NCI-H2196 (cell line): ENCODE measurements around the gene PRLR.
"Not testable (repeated sequence)": the region's sequence is repeated elsewhere in the genome, so short reads cannot be mapped to it uniquely, and the experiment has no call there.

ENCODE experiments used
- DNase-seq: peaks from one replicate; lab custom pipeline; 2025; ENCODE audit not compliant: unreplicated experiment; lab: John Stamatoyannopoulos, UW

The PRLR gene

DNA sequence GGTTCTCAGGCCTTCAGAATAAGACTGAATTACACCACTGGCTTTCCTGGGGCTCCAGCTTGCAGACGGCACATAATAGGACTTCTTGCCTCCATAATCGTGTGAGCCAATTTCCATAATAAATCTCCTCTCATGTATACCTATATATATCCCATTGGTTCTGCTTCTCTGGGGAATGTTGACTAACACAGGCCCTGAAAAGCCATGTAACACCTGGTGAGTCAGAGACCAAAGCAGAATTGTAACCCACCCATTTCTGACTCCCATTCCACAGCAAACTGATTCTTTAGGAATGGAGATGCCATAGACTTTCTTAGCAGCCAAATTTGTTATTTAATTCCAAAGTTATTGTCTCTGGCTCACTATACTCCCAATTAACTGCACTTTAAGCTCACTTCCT, 97.1 kb downstream of the PRLR start:
- no peak for DNase-seq

DNA sequence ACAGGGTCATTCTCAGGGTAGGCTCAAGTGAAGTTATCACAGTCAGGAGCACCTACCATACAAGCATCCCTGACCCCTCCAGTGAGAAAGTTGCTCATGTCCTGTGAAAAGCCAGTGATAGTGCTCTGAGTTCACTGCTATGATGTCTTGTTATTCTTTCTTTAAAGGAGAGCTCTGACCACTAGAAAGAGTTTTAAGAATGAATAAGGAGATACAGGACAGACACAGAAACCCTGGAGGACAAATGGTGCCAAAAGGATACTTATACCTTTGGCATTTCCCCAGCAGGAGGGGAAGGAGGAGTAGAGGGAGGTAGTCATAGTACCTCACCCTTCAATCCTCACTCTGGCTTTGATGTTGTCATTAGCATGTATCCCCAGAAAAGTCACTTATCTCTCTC, 98.6 kb downstream of the PRLR start:
- no peak for DNase-seq

GRCh38 chr5:35129921-35130485, 100.3 kb downstream of the PRLR start:
- DNase-seq = no peak

GRCh38 chr5:35129276-35129675, 101.0 kb downstream of the PRLR start:
- DNase-seq = no peak

GRCh38 chr5:35127006-35127405, 103.3 kb downstream of the PRLR start:
- no peak for DNase-seq

DNA sequence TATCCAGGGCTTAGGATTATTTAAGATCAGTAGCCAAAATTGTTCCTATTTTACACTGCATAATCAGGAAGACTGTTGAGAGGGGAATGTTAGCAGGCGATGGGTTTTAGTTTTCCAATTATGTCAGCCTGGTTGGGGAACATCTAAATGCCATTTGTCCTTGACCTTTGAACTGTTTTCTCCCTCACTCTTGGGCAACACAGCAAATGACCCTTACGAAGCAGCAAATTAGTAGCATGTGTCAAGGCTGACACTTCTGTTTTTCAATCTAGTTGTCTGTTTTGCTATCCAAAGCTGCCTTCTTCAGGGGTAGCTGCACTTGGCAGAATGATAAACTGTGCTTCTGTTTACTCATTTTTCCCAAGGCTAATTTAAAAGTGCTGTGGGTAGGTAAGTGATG, 104.5 kb downstream of the PRLR start:
- DNase-seq = no peak

DNA sequence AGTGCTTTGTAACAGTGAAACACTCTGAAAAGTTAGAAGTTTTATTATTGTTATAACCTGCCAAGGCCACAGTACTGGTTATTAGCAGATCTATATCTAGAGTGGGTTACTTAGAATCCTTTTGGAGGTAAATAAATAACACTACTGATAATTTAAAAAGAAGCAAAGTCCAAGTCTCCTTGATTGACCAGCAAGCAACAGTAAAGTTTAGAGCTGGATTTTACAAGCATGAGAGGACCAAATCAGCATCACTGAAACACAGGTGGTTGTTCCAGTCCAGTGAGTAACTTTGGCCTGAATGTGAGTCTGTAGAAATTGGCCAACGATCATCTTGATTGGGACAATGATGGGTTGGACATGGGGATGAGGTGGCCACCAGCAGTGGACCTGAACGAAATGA, 105.4 kb downstream of the PRLR start:
- no peak for DNase-seq

DNA sequence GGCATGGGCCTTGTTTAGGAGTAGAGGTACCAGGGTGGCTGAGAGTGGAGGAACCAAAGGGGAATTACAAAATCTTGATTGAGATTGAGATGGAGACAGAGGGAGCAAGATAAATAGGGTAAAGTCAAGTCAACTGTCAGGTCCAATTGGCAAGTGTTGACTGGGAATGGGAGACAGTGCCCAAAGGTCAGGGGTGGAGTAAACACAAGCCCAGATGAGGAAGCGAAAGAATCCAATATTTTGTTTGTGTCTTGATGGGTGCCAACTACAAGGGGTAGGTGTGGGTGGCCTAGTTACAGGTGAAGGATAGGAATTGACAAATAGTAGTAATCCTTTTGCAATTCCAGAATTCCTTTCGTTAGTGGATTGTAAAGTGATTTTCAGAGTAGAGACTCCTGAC, 107.5 kb downstream of the PRLR start:
- no peak for DNase-seq

DNA sequence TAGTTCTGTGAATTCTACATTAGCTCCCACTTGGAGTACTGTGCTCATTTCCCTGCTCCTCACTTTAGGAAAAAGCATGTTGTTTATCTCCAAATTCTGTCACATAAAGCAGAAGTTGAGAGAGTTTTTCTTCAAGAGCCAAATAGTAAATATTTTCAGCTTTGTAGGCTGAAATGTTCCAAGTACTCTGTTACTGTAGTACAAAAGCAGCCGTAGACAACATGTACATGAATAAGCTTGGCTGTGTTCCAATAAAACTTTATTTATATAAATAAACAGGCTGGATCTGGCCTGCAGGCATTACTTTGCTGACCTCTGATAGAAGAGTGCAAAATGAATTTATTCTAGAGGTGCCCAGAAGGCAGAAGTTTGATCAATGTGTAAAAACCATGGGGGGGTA, 109.6 kb downstream of the PRLR start:
- DNase-seq = no peak

GRCh38 chr5:35117967-35118366, 112.3 kb downstream of the PRLR start:
- DNase-seq = no peak

GRCh38 chr5:35115920-35116319, 114.4 kb downstream of the PRLR start:
- DNase-seq = no peak

GRCh38 chr5:35114698-35115097, 115.6 kb downstream of the PRLR start:
- no peak for DNase-seq

DNA sequence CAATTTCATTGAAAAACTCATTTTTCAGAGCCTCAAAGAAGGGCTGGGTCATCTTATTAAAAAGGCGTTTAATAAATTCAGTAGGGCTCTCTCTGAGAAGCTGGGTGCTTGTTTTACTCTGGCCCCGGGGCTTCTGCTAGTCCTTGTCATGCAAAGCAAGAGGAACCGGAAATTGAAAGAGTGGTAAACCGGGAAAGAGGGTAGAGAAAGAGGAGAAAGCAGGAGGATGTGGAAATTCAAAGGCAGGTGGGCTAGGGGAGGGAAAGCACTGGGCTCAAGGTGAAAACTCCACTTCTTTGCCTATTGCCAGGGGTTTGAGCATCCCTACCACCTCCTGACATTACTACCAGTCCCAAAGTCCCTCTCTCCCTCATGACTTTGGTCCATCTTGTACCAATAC, 118.0 kb downstream of the PRLR start:
- DNase-seq = no peak

GRCh38 chr5:35104550-35104949, 125.7 kb downstream of the PRLR start:
- not testable (repeated sequence) for DNase-seq

DNA sequence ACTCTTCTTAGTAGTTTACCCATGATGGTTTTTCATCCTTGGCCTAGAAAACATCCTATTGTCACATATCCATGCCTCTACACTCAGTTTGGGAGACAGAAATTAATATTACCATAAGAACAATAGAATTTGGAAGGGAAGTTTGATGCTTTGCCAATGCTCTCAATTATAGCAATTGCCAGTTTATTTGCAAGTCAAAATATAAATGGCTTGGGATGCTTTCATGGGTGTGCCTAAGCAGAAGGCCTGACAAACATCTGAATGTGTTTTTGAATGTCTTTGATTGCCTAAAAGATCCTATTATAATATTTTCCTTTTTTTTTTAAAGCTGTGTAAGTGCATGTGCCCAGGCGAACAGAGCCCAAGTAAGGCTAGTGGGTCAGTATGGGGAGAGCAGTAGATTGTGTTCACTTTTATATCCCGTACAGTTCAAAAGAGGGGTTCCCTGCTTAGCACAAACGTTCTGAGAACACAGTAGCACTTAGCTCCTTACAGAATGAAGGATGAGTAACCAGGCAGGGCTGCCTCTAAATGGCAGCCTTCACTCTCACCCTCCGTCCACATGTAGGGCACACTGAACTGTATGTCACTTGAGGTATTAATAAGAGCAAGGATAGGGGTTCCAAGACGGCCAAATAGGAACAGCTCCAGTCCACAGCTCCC, 126.5 kb downstream of the PRLR start:
- no peak for DNase-seq

GRCh38 chr5:35101720-35102119, 128.6 kb downstream of the PRLR start:
- not testable (repeated sequence) for DNase-seq

DNA sequence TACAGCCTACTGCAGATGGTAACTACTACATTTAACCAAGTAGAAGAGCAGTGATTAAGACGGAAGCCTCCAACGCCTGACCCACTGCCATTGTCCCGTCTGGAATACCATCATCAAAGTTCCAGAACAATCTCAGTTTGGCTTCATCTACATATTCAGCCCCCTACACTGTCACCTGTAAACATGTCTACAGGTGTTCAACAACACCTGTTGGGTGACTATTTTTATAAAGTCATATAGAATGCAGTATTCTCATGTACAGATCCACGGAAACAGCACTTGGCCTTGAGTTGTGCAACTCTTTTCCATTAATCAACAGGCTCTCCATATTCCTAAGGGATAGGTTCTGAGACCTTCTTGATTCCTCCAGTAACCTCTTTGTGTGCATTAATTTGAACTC, 129.3 kb downstream of the PRLR start:
- DNase-seq = no peak

DNA sequence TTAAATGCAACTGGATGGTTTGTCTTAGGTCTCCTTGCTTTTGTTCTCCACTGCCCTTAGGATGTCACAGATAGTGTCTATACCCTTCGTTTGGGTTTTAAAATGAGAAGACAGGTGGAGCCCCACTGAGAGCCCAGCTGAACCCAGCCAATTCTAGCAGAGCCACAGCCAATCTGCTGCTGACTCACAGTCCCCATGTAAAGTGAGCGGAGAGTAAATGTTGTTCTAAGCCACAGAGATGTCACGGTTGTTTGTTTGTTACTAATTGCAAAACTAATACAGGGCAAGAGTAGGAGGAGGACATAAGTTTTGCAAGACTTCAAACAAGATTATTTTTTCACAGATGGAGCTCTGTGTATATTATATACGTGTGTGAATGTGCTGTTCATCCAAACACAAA, 132.1 kb downstream of the PRLR start:
- no peak for DNase-seq

- no peak for DNase-seq
Measured at GRCh38 chr5:35096932-35097331, 133.4 kb downstream of the PRLR start.

- DNase-seq = no peak
Measured at GRCh38 chr5:35096216-35096615, 134.1 kb downstream of the PRLR start.

DNA sequence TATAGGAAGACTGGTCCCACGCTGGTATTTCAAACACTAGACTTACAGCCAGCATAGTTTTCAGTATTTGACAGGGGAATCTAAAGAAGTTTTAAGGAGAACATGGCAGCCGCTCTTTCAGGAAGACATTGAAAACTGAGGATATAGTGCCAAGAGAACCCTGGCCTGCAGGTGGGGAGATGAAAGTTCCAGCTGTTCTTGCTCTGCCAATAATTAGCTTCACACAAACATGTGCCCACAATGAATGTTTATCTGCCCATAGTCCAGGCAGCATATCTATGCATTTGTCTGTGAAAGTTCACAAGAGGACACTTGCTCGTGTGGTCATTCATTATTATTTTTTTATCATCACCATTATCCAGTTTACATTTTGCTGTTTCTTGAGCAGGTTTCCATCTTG, 134.9 kb downstream of the PRLR start:
- no peak for DNase-seq

DNA sequence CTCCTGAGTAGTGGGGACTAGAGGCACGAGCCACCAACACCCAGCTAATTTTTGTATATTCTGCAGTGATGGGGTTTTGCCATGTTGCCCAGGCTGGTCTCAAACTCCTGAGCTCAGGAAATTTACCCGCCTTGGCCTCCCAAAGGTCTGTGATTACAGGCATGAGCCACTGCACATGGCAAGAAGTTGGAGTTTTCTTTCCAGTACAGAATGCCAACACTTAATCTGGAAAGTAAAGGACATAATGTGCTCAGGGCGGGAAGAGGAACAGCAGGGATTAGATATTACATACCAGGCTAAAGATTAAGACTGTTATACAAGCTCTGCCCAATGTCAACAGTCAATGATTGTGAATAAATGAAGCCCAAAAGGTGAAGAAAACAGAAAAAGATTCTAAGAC, 135.3 kb downstream of the PRLR start:
- DNase-seq = no peak

GRCh38 chr5:35092703-35093102, 137.6 kb downstream of the PRLR start:
- no peak for DNase-seq
